NCI-H2227 (cell line): ENCODE data around the gene HMG20B.

Experiments
- DNase-seq: peaks from one replicate; lab custom pipeline; 2025; ENCODE audit not compliant: unreplicated experiment; lab: John Stamatoyannopoulos, UW

Gene HMG20B

DNA sequence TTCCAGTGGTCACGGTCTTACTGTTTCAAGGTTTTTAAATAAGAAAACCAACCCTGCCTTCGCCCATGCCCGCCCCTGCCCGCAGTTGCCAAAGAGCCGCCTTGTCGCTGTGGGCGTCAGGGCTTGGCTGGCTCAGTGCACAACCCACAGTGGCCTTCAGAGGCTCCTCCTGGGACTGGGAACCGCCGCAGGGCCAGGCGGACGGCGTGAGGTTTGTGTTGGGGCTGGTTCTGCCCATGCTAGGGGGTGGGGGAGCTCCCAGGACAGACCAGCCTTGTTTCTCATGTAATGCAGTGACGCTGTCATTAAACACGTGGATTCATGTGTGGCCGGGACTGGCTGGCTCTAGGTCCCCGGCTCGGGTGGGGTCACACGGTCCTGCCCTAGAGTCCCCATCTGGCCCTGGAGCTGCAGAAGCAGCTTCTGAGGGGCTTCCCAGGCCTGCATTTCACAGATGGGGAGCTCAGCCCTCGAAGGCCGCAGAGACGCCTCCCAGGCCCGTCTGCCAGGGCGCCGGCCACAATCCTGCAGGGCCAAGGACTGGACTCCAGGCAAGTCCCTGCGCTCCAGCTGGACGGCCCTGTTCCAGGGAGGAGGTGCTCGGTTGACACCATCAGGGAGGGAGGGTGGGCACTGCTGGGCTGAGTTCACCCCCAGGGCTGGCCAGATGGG, 36.2 kb upstream of the HMG20B start:
- no peak for DNase-seq

GRCh38 chr19:3537101-3537437, 35.7 kb upstream of the HMG20B start:
- no peak for DNase-seq

GRCh38 chr19:3537438-3538240, 35.1 kb upstream of the HMG20B start:
- DNase-seq: no peak

DNA sequence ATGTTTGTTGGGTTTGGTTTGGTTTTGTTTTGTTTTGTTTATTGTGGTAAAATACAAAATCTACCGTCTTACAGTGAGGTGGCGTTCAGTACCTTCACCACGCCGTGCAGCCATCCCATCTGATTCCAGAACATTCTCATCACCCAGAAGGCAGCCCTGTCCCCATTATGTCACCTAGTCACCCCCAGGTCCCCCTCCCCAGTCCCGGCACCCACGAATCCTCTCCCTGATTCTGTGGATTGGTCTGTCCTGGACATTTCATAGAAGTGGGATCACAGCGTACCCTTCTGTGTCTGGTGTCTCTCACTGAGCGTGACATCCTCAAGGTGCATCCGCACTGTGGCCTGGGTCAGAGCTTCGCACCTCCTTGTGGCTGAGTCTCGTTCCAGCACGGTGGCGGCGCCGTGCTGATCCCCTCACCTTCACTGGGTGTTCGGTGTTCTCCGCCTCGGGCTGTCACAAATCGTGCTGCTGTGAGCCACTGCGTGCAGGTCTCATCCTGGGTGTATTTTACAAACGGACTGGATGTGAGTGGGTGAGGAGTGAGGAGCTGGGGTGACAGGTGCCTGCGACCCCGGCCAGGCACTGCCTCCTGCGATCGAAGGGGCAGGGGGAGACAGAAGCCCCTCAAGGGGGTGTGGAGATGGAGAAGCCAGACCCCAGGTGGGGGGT, 34.4 kb upstream of the HMG20B start:
- DNase-seq: no peak

DNA sequence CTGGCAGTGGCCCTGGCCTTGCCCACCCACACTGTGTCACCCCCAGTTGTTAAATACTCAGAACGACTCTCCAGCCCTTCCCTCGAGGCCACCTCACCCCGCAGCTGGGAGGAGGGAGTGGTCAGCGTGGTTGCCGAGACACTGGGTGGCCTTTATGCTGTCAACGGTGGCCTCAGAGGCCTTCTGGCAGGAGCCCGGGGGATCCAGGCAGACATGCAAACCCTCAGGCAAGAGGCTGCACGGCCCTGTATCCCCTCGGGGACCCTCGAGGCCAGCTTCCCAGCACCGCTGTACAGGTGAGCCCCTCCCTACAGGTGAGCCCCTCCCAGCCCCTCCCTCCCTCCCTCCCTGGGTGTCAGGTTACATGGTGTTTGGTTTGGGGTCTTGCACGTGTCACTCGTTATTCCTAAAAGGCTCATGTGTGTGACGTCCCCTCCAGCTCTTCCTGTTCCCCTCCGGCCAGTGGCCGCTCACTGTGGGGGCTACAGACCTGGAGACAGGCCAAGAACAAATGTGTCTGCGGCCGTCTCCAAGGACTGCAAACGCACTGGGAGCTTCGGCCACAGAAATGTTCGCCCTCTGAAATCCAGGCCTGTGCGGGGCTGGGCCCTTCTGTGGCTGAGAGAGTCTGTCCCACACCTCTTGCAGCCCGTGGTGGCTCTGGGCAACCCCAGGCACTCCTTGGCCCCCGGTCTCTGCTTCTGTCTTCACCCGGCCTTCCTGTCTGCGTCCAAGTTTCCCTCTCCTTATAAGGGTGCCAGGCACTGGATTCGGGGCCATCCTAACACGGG, 33.6 kb upstream of the HMG20B start, which contains the start of gene TEKTIP1:
Gene TEKTIP1 (plus strand): TSS at position 210 of the 791 bp plus-strand sequence. CDS start 4 bp downstream, at position 214.
- no peak for DNase-seq

DNA sequence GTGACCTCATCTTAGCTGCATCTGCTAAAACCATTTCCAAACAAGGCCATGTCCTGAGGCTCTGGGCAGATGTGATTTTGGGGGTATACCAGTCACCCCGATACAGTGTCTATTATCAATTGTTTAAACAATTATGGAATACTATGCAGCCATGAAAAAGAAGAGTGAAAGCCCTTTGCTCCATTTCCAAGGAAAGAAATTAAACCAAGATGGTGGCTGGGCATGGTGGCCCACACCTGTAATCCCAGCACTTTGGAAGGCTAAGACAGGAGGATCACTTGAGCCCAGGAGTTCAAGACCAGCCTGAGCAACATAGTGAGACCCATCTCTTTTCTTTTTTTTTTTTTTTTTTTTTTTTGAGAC, 33.0 kb upstream of the HMG20B start:
- DNase-seq: no peak

GRCh38 chr19:3543150-3544057, 29.3 kb upstream of the HMG20B start:
- DNase-seq: no peak

- no peak for DNase-seq
Measured at GRCh38 chr19:3544058-3544376, 28.7 kb upstream of the HMG20B start.

- peak; percentile 77 for DNase-seq
Measured at GRCh38 chr19:3544742-3545668, 27.7 kb upstream of the HMG20B start.

DNA sequence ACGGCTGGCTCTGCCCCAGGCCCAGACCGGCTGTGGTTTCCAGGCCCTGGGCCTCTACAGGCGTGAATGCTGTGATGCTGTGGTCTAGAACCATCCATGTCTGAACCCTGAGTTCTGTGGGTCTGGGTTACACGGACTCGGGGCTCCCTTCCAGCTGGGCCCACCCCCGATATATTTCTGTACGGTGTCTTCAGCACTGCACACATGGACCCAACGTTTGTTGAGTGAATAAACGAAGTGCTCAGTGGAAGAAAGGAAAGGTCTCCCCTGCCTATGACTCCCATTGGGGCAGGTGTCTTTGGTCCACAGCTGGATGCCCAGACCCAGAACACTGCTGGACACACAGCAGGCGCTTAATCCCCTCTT, 27.1 kb upstream of the HMG20B start:
- DNase-seq: no peak

GRCh38 chr19:3546119-3546518, 26.6 kb upstream of the HMG20B start:
- no peak for DNase-seq

DNA sequence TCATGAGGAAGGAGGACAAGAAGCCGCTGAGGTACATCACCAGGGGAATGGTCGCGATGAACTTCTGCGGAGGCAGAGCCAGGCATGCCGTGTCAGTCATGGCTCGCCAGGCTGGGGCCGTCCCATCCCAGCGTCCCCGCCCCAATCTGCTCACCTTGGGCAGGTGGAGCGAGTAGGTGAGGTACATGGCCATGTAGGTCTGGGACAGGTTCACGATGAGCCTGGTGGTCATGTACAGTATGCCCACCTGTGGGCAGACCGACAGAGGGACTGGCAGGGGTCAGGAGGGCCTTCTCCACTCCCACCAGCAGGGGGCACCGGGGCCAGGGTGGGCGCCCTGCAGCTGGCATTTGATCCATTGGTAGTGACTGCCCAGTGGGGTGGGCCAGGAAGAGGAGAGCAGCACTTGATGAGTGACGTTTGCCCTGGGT, 25.4 kb upstream of the HMG20B start:
- no peak for DNase-seq

GRCh38 chr19:3547767-3548282, 24.9 kb upstream of the HMG20B start:
- DNase-seq: no peak

GRCh38 chr19:3548606-3549005, 24.1 kb upstream of the HMG20B start:
- DNase-seq: no peak

DNA sequence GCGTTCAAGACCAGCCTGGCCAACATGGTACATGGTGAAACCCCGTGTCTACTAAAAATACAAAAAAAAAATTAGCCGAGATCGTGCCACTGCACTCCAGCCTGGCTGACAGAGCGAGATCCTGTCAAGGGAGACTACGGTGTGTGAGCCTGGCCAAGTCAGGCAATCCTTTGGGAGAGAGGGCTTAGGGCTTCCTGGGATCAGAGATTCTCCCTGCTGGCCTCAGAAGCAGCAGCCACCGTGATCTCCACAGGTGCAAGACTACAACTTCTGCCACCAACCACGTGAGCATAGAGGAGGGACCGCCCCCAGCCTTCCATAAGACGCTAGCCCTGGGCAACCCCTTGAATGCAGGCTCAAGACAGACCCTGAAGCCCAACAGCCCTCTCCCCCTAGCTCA, 22.9 kb upstream of the HMG20B start:
- no peak for DNase-seq

- DNase-seq: no peak
Measured at GRCh38 chr19:3550947-3551791, 21.6 kb upstream of the HMG20B start.

DNA sequence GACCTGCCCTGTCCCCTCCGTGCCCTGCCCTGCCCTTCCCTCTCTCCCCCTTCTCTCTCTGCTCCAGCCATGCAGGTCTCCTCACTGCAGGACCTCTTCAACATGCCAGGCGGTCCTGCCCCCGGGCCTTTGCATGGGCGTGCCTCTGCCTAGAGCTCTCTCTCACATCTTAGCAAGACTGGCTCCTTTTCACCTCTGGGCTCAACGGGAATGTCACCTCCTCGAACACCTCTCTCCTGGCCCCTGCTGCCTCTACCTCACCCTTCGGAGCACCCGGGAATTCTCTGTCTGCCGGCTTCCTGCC, 21.0 kb upstream of the HMG20B start:
- no peak for DNase-seq

DNA sequence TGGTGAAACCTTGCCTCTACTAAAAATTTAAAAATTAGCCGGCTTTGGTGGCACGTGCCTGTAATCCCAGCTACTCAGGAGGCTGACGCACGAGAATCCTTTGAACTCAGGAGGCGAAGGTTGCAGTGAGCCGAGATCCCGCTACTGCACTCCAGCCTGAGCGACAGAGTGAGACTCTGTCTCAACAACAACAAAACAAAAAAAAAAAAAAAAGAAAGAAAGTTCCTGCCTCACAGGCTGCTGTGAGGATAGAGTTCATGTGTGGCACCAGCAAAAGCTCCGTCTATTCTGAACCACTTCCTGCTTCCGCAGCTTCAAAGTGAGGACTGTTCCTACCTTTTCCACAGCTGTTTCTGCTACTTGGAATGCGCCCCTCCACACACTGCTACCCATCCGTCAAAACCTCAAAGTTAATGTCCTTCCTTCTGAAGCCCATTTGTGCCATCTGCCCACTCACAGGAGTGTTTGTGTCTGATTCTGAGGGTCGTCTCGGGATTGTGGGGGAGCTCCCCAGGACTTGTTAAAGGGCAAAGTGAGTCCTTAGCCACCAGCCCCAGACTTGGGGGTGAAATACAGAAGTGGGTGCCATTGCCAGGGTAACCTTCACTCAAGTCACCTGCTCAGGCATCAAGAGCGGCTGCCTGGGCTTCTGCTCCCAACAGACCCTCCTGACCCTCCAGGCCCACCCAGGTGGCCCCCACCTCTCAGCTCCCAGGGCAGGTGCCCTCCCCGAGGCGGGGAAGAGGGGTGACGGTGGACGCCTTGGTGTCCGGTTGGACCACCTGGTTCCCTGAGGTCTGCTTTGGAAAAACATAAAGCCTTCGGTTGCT, 18.3 kb upstream of the HMG20B start:
- DNase-seq: no peak
